ENCODE results near the gene NFIB.
A peak's percentile ranks its signal among the peaks of the same experiment; 100 is the strongest.

NFIB gene

DNA sequence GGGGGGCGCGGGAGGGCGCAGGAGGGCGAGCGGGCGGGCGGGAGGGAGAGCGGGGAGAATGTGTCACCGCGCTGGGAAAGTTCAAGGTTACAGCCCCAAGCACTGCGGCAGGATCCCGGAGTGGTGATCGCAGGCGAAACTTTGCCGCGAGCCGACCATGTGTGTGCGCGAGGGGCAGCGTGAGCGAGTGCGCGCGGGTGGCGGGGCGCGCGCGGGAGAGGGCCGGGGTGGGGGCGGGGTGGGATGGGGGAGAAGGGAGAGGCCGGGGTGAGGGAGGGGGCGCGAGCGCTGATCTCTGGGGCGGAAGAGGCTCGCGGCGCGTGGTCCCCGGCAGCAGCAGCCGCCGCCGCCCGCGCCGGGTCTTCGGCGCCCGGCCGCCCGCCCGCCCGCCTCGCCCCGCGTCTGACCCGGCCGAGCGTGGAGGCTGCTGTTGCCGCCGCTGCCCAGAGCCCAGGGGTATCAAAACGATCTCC, at the start of gene NFIB:
Gene NFIB (minus strand): TSS at position 191 of the 473 bp plus-strand sequence. CDS start 630 bp downstream, outside the sequence.
- in situ Hi-C loops (cut with HindIII; ENCODE audit: low pct_ligation_motif_present, low pct_unique_long_range_greater_than_20kb, low sequenced_read_pairs) = no loop called here

DNA sequence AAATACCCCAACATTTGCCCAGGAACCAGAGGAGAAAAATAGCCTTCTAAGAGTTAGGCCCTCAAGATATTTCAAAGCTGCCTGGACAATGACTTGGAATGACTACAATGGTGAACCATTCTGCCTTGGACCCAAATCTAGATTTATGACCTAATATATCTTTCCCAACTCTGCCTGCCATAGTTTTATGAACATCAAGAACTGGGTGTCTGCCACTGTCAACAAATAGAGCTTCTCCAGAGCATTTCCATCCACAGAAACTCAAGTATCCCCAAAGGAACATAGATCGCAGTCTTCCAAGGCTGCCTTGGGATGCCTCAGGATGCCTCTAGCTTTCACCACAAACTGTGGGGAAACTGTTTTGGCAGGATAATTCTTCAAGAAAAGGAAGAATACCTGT, 48.2 kb upstream of the NFIB start:
- in situ Hi-C loops (cut with HindIII; ENCODE audit: low pct_ligation_motif_present, low pct_unique_long_range_greater_than_20kb, low sequenced_read_pairs) = no loop called here
- no peak for DNase-seq

More for the DNA sequence above, at the start of gene NFIB:
- peak; percentile 56 for DNase-seq

GRCh38 chr9:14361074-14361473, 47.1 kb upstream of the NFIB start:
- in situ Hi-C loops (cut with HindIII; ENCODE audit: low pct_ligation_motif_present, low pct_unique_long_range_greater_than_20kb, low sequenced_read_pairs) = no loop called here
- DNase-seq = no peak

- DNase-seq = peak; percentile 42
- in situ Hi-C loops (cut with HindIII; ENCODE audit: low pct_ligation_motif_present, low pct_unique_long_range_greater_than_20kb, low sequenced_read_pairs) = no loop called here
Observed at GRCh38 chr9:14358523-14358922, 44.6 kb upstream of the NFIB start.

DNA sequence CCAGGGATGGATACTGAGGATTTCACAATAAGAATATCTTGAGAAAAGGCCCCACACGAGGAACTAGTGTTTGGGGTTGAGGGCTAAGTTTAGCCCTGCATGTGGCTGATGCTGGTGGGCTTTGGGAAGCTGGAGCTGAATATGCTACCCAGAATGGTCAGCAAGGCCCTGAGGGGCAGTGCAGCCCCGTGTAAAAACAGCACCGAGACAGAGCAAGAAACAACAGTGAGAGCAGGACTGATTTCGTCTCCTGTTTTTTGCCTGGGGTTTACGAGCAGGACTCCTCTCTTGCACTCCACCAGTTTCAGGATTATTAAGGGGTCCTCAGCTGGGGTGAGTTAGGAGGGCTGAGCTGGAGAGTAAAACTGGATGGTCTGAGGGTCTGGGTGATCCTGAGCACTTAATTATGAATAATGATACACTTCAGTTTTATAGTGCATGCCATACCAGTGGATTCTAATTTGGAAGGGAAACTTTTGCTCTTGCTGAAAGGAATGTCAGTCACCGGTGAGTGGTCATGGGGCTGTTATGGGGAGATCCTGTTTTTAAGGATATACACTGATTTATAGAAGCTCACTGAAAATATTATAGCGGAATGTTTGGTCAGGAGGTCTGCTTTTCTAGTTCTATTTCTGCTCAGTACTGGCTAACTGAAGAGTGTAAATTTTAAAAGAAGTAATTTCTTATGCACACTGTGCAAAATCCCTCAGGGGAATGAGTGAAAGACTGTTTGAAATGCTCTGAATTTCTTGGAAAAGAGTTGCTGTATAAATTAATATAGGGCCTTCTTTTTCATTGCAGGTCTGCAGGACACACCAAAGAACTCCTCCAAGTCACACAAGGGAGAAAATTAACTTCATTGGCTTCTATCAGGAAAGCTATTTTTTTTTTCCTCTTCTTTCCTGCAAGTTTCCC, 42.7 kb upstream of the NFIB start:
- in situ Hi-C loops (cut with HindIII; ENCODE audit: low pct_ligation_motif_present, low pct_unique_long_range_greater_than_20kb, low sequenced_read_pairs) = no loop called here
- no peak for DNase-seq

- in situ Hi-C loops (cut with HindIII; ENCODE audit: low pct_ligation_motif_present, low pct_unique_long_range_greater_than_20kb, low sequenced_read_pairs) = no loop called here
- DNase-seq = no peak
Observed at GRCh38 chr9:14354201-14354600, 40.3 kb upstream of the NFIB start.

GRCh38 chr9:14353222-14354056, 39.5 kb upstream of the NFIB start:
- in situ Hi-C loops (cut with HindIII; ENCODE audit: low pct_ligation_motif_present, low pct_unique_long_range_greater_than_20kb, low sequenced_read_pairs) = no loop called here
- DNase-seq = peak; percentile 69

- in situ Hi-C loops (cut with HindIII; ENCODE audit: low pct_ligation_motif_present, low pct_unique_long_range_greater_than_20kb, low sequenced_read_pairs) = no loop called here
- no peak for DNase-seq
Observed at GRCh38 chr9:14352503-14352902, 38.6 kb upstream of the NFIB start.

- in situ Hi-C loops (cut with HindIII; ENCODE audit: low pct_ligation_motif_present, low pct_unique_long_range_greater_than_20kb, low sequenced_read_pairs) = no loop called here
- no peak for DNase-seq
Observed at GRCh38 chr9:14351221-14351836, 37.4 kb upstream of the NFIB start.

DNA sequence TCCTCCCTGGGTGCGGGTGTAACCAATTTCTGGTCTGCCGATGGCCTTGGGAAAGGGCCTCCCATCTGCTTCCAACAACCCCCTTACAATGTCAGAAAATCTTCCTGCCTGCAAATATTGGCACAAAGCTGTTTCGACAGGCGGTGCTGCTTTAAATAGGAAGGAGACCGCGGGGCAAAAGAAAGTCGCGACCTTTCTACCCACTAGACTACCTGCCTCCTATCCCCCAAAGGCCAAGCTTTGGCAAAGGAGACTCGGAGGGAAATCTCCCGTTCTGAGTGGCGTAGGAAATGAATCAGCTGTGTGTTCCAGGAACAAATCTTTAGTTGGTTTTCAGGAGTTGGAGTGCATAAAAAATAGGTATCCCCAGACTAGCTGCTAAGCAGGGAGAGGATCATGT, 36.8 kb upstream of the NFIB start:
- no peak for DNase-seq
- in situ Hi-C loops (cut with HindIII; ENCODE audit: low pct_ligation_motif_present, low pct_unique_long_range_greater_than_20kb, low sequenced_read_pairs) = no loop called here

DNA sequence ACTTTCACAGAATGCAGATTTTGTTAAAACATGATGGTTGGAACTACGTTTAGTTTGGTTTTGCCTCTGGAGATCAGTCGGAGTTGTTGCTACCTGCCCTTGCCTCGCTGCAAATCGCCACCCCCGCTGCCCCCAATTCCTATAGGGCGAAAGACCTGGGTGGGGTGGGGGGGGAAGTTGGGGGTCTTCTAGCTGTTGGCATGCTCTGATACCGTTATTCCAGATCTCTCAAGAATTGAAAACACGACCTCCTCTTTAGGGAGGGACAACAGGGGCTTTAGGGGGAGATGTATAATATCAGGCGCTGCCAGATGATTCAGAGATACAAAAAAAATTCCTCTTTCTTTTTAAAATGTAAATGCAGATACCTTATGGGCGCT, 36.4 kb upstream of the NFIB start:
- in situ Hi-C loops (cut with HindIII; ENCODE audit: low pct_ligation_motif_present, low pct_unique_long_range_greater_than_20kb, low sequenced_read_pairs) = no loop called here
- DNase-seq = no peak

DNA sequence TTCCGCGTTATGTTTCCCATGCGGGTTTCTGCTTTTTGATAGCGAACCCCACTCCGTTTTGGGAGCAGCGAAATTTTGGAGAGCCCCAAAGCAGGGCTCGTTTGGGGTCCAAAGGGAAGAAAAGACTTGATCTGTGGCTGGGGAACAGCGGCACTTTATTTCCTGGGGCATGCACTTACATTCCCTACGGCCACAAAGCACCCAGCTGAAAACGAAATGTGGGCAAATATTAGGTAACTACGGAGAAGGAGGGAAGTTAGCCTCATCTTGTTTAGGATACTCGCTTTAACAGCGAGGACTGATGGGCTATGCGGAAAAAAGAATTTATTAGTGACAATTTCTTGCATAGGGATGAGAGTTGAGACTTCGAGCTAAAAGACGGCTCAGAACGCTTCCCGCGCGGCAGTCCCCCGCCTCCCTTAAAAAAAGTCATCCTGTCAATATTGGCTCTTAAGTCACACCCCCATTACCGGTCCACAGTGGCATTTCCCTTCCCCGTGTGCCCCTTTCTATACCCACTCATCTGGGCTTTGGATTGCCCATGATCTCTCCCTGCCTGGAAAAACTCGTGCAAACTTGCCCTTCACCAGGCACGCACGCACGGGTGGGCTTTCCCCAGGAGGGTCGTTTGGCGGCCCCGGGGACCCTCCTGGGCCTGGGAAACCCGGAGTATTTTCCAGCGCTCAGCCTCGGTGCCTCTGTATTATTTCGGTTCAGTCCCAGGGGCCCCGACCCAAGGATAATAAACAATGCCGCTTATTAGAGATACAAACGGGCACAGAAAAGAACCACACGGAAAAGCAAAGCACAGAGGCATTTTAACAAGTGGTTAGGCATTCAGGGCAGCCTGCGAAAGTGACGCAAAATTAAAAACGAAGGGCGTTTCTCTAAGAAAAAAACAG, 35.8 kb upstream of the NFIB start:
- in situ Hi-C loops (cut with HindIII; ENCODE audit: low pct_ligation_motif_present, low pct_unique_long_range_greater_than_20kb, low sequenced_read_pairs) = no loop called here
- DNase-seq = no peak

DNA sequence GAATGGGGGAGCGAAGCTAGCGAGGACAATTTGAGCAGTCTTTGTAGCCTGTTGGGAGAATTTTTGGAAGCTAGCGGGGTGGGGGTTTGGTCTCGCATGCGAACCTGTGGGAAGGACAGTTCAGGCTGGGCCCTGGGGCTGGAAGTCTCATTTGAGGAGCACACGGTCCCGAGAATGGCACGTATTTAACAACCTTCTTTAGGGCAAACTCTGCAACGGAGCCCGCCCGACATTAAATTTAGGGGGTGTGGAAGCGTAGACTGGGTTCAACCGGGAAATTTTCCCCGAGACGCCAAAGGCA, 35.2 kb upstream of the NFIB start:
- DNase-seq = no peak

DNA sequence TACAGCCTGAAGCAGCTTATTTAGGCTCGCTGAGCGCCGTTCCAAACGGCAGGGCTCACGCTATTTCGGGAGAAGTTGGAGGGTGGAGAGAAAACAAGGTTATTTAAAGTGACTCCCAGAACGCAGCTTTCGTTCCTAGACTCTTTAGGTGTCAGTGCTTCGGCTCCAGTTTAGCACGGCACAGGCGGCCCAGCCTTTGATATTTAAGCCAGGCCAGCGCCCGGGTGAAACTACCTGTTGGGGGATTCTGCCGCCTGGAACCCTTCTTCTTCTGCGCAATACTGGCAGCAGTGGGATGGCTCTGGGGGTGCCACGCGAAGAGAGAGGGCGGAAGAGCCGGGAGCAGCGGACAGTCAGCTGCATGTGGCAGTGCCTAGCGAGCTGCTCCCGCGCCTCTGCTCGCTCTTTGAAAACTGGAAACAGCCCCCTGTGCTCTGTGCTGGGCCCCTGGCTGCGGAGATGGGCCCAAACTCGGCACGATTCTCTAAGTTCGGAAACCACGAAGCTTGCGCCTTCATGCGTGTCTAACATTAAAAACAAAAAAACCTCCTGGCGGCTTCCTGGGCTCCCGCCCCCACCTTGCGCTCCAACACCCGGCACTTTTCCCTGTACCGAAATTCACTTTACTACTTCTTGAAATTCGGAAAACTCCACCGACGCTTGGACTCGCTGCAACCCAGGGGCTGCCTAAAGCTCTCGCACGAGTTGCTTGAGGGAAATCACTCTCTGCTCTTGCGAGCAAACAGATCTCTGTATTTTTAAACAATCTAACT, 34.6 kb upstream of the NFIB start:
- in situ Hi-C loops (cut with HindIII; ENCODE audit: low pct_ligation_motif_present, low pct_unique_long_range_greater_than_20kb, low sequenced_read_pairs) = no loop called here

More for the DNA sequence above, 35.2 kb upstream of the NFIB start:
- in situ Hi-C loops (cut with HindIII; ENCODE audit: low pct_ligation_motif_present, low pct_unique_long_range_greater_than_20kb, low sequenced_read_pairs) = no loop called here

DNA sequence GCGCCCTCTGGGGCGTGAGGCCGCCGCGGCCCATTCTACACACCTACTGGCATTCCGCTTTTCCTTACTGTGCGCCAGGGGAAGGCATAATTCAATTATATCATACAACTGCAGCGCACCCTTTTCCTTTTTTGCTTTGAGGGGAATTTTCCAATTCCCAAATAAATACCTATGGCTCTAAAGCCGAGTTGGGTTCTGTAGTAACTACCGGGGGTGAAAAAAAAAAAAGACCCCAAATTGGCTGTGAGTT, 34.1 kb upstream of the NFIB start:
- DNase-seq = peak; percentile 53
- in situ Hi-C loops (cut with HindIII; ENCODE audit: low pct_ligation_motif_present, low pct_unique_long_range_greater_than_20kb, low sequenced_read_pairs) = no loop called here

More for the DNA sequence above, 34.6 kb upstream of the NFIB start:
- peak; percentile 26 for DNase-seq

GRCh38 chr9:14347406-14348122, 33.6 kb upstream of the NFIB start:
- in situ Hi-C loops (cut with HindIII; ENCODE audit: low pct_ligation_motif_present, low pct_unique_long_range_greater_than_20kb, low sequenced_read_pairs) = no loop called here
- peak; percentile 60 for DNase-seq

- DNase-seq = no peak
- in situ Hi-C loops (cut with HindIII; ENCODE audit: low pct_ligation_motif_present, low pct_unique_long_range_greater_than_20kb, low sequenced_read_pairs) = no loop called here
Observed at GRCh38 chr9:14346811-14347405, 33.0 kb upstream of the NFIB start.

Measured in ACHN (cell line).